Stimulated activated CD4-positive, alpha-beta T cell treated with anti-CD3 and anti-CD28 coated beads, Interleukin-15, amount 100 ng/mL, for 1 hour (primary cell): ENCODE data around the gene GSK3A.

Source experiments
- DNase-seq, 2 donors: peaks; one replicate each; pipeline ENCODE4 v3.0.0-alpha.2; 2020; ENCODE audit warnings: low read depth in 1 of 2, low spot score in 1 of 2

GSK3A gene

DNA sequence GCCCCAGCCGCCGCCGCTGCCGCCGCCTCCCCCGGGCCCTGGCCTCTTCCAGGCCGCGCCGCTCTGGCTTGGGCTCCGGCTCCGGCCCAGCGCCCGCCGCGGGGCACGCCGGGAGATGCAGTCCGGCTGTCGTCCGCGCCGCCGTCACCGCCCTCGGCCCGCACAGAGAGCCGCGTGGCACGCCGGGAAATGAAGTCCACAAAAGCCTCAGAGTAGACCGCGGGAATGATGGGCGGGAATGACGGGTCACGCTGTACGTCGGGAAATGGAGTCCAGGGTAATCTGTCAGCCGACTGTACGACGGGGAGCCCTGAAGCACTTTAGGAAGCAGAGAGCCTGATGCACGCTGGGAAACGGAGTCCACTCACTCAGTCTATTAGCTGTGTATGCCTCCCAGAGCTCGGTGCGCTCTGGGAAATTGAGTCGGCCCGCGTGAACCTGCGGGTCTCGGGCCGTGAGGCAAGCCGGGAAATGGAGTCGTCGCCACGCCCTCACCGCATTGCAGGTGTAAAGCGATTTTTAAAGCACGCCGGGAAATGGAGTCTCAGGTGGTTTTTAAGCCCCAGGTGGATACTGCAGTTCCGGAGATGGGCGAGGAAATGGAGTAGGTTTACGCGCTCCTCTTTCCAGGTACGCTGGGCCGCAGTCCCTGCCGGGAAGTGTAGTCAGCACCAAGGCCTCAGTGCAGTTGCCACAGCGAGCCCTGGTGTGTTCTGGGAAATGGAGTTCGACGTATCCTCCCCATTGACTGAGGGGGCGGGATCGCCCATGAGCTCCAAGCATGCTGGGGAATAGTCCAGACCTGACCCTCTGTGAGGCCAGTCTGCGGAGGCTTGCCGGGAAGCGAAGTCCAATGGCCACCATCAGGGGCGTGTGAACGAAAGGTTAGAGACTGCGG, at the start of gene GSK3A:
Gene GSK3A (minus strand): TSS at position 91 of the 898 bp plus-strand sequence. CDS start 137 bp downstream, outside the sequence.
- peak; percentile 90 for DNase-seq

DNA sequence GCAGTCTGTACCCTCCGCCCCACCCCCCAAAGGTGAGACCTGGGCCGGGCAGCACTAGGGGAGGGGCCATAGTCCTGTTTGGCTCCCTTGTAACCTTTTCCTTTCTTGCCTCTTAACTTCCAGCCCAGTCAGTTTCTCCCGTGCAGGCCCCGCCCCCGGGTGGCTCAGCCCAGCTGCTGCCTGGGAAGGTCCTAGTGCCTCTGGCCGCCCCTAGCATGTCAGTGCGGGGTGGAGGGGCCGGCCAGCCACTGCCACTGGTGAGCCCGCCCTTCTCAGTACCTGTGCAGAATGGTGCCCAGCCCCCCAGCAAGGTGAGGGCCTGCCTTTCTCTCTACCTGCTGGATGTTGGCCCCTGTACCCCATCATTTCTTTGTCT, 49.0 kb upstream of the GSK3A start:
- DNase-seq, result no peak

DNA sequence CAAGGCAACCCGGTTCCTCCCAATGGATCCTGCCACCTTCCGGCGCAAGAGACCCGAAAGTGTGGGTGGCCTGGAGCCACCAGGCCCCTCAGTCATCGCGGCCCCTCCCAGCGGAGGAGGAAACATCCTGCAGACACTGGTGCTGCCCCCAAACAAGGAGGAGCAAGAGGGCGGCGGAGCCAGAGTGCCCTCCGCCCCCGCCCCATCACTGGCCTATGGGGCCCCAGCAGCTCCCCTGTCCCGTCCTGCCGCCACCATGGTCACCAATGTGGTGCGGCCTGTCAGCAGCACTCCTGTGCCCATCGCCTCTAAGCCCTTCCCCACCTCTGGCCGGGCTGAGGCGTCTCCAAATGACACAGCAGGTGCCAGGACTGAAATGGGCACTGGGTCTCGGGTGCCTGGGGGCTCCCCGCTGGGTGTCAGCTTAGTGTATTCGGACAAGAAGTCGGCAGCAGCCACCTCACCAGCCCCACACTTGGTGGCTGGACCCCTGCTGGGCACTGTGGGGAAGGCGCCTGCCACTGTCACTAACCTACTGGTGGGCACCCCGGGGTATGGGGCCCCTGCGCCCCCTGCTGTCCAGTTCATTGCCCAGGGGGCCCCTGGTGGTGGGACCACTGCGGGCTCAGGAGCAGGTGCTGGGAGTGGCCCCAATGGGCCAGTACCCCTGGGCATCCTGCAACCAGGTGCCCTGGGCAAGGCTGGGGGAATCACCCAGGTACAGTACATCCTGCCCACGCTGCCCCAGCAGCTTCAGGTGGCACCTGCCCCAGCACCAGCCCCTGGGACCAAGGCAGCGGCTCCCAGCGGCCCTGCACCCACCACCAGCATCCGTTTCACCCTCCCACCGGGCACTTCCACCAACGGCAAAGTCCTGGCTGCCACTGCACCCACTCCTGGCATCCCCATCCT, 48.4 kb upstream of the GSK3A start:
- DNase-seq, result peak; percentile 43 to 49

DNA sequence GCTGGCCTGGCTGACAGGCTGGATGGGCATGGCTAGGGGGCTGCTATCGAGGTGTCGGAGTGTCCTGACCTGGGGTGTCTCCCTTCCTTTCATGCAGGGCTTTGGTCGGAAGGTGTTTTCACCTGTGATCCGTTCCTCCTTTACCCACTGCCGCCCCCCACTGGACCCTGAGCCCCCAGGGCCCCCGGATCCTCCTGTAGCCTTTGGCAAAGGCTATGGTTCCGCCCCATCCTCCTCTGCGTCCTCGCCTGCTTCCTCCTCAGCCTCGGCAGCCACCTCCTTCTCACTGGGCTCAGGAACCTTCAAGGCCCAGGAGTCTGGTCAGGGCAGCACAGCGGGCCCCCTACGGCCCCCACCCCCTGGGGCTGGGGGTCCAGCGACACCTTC, 47.7 kb upstream of the GSK3A start:
- DNase-seq, result no peak

DNA sequence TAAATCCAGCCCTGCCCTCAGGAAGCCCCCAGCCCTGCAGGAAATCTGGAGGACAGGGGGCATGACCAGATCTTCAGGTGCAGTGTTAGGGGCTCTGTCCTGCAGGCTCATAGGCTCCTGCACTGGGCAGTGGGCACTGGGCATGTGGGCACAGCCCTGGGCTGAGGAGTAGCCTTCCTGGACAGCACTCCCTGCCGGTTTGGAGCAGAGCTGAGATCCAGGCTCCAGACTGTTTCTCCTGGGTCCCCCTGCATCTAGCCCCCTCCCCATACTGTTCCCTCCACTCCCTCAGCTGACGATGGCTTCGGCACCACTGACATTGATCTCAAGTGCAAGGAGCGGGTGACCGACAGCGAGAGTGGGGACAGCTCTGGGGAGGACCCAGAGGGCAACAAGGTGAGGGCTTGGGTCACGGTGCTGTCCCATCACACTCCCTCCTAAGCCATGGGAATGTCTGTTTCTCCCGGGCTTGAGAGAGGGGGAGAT, 47.2 kb upstream of the GSK3A start:
- DNase-seq, result no peak

DNA sequence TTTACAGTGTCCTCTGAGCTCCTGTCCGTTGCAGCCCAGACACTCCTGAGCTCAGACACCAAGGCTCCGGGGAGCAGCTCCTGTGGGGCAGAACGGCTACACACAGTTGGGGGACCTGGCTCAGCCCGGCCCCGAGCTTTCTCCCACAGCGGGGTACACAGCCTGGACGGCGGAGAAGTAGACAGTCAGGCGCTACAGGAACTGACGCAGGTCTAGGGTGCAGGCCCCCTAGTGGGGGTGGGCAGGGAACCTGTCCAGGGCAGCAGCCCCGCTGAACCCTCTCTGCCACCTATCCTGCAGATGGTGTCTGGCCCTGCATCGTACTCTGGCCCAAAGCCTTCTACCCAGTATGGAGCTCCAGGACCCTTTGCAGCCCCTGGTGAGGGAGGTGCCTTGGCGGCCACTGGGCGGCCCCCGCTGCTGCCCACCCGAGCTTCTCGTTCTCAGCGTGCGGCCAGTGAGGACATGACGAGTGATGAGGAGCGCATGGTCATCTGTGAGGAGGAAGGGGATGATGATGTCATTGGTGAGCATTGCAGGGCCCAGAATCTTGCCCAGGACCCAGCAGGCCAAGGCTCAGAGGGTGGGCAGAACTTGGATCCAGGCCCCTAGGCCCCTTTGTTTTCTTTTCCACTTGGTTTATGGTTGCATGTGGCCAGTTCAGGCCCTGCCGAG, 46.6 kb upstream of the GSK3A start:
- DNase-seq, result no peak

DNA sequence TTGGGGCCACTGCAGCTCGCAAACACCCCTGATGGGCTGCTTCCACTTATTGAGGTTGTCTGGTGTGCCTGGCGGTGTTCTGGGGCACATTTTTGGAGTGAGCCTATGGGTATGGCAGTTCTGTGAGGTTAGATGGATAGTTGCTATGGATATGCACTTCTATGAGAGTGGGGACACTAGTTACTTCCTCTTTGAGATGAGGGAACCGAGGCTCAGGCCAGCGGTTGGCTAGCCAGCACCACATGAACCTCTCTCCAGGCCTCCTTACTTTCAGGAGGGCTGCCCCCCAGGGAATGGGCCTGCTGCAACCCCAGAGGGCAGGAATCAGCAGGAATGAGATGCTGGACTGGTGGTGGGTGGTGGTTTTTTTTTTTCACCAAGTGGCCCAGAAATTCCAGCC, 46.0 kb upstream of the GSK3A start:
- DNase-seq, result no peak

DNA sequence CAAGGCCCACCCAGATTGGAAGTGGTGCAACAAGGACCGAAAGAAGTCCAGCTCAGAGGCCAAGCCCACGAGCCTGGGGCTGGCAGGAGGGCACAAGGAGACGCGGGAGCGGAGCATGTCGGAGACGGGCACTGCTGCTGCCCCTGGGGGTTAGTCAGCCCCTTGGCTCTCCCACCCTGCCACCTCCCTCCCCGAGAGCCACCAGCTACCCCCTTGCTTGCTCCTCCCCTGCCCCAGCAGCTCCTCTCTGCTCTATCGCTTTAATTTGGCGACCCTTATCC, 45.4 kb upstream of the GSK3A start:
- DNase-seq, result no peak

DNA sequence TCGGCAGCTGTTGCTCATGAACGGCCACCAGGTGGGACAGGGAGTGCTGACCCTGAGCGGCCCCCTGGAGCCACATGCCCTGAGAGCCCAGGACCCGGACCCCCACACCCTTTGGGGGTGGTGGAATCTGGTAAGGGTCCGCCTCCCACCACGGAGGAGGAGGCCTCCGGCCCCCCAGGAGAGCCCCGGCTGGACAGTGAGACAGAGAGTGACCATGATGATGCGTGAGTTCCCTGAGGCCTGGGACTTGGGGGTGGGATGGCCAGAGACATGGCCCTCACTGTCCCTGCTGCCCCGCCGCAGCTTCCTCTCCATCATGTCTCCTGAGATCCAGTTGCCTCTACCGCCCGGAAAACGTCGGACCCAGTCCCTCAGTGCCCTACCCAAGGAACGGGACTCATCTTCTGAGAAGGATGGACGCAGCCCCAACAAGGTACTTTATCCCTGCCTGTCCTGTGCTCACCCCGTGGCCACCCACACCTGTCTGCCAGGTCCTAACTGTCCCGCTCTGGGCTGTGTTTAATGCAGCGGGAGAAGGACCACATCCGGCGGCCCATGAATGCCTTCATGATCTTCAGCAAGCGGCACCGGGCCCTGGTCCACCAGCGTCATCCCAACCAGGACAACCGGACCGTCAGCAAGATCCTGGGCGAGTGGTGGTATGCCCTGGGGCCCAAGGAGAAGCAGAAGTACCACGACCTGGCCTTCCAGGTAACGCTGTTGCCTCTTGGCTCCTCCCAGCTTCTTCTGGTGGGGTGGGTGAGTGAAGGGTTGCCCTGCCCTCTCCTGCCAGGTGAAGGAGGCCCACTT, 44.8 kb upstream of the GSK3A start:
- DNase-seq, result no peak

DNA sequence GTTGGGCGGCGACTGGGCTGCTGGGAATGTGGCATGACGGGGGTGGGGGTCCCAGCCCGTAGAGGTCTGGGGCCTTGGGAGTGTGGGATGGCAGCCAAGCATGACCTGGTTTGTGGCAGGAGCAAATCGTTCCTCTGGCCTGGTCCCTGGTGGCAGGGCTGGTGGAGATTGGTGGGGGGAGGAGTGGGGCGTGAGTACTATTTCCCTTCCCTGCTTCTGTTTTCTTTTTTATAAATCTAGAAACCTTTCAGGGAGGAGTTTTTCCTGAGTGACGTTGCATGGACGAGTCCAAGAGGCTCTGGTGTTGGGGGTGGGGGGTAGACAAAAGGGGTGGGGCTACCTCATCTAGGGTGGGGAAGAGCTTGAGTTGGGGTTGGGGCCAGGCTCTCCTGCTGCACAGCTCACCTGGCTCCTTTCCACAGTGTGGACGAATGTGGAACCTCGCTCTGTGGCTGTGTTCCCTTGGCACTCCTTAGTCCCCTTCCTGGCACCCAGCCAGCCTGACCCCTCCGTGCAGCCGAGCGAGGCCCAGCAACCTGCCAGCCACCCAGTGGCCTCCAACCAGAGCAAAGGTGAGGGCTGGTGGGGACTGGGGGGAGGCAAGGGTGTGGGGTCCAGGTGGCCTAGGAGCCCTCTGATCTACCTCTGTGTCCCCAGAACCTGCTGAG, 44.1 kb upstream of the GSK3A start:
- DNase-seq, result no peak

DNA sequence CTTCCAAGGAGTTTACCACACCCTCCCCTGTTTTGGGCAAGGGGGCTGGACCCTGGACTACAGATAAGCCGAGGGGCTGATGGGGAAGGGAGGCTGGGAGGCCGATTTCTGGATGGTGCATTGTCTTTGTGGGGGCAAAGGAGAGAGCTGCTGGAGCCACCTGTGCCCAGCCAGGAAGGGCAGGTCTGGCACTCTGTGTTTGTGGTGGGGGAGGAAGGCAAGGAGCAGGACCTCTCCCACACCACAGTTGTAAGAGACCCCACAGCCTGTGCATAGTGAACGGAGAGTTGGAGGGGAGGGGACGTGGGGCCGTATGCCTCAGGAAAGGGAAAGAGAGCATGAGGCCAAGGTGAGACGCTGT, 43.6 kb upstream of the GSK3A start:
- DNase-seq, result no peak

DNA sequence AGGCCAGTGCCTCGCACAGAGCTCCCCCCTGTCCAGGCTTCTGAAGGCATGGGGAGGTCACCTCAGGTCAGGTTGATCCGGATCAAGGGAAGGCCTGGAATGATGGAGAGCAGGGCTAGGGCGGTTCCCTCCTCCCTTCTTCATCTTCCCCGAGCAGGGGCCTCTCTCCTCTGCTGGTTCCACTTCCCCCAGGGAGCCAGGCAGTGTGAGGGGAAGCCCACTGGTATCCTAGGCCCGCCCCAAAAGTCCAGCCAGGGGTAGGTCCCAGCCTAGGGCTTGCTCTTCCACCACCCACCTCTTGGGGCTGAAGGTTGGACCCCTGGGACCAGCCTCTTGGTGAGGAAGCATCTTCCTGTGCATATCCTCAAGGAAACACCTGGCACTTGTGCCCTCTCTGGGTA, 43.1 kb upstream of the GSK3A start:
- no peak for DNase-seq

DNA sequence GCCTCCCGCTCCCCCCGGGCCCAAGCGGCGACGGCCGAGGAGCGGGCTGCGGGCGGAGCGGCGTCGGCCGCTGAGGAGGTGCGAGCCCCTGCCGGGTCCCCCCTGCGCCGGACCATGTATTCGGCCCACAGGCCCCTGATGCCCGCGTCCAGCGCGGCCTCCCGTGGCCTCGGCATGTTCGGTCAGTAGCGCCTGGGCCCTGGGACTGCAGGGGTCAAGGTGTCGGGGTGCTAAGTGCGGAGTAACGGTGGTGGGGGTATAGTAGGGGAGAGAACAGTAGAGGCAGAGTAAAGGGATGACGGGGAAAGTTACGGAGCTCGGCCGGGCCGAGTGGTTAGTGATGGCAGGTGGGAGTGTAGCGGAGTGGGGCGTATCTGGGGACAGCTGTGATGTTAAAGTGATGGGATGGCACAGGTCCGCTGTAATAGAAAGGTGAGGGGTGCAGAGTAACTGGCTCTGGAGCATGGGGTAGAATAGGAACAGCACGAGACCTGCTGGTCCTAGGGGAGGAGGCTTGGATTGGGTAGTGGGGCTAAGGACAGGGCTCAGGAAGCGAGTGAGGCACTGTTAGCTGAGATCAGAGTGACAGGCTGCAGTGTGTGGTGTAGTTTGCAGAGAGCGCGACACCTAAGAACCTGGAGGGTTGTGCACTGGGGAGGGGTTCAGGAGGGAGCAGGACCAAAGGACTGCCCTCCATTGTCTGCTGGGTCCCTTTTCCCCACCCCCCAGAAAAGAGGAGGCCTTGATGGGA, 42.4 kb upstream of the GSK3A start:
- no peak for DNase-seq

DNA sequence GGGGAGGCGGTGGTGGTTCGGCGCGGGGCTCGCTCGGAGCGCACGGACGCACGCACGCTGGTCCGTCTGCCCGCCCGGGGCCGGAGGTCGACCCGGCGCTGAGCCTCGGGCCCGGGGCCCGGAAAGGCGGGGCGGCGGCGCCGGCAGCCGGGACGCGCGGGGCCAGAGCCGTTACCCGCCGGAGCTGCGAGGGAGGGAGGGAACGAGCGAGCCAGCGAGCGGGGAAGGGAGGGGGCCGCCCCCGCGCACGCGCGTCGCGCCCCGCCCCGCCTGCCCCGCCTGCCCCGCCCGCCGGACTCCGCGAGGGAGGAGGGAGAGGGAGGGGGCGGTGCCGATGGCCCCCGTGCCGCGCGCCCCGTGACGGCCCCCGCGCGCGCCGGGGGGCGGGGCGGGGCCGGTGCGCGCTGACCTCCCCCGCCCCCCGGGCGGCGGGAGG, 41.7 kb upstream of the GSK3A start:
- peak; percentile 72 to 78 for DNase-seq

DNA sequence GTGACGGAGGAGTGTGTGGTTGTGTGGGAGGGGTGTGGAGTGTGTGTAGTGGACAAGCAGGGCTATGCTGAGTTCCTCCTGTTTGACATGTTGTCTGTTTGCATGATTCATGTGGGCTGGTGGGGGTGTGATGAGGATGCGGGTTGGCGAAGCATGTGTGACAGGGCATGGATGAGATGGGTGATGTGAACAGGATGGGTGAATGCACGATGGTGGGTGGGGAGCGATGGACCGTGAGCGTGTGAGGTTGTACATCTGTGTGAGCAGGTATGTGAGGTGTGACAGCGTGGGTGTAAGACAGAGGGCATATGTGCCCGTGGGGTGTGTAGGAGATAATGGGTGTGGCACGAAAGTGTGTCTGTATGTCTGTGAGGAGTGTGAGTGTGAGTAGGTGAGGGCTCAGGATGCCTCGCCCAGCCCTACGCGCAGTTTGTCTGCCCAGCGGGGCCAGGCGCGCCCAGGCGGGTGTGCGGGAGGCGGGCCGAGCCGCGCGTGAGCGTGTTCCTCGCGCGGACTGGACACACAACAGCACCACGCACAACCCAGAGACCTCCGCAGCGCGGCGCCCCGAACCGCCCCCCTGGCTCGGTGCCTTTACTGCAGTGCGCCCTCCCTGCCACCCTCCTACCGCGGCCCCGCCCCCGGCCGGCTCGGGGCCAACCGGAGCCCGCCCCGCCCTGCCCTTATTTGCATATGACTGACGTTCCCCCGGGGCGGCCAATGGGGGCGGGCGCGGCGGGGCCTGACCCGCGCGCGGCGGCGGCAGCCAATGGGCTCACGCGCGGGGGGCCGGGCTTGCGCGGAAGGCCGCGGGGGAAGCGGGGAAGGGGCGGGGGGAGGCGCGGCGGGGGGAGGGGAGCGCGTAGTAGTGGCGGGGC, 41.0 kb upstream of the GSK3A start:
- DNase-seq, result peak; percentile 95 to 96

DNA sequence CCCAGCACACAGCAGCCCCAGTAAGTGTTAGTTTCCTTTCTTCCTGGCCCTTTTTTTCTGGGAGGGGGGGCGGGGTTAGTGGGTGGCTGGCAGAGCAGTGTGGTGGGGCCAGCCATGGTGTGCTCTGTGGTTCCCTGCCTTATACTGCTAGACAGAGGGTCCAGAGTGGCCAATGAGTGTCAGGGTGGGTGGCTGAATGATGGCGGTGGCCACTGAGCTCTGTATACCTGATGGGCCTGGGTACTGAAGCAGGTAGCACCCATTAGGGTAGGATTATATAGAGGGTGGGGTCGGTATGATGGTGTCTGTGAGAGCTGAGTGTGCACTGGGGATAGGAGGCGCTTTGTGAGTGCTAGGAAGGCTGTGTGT, 40.4 kb upstream of the GSK3A start:
- DNase-seq, result no peak

DNA sequence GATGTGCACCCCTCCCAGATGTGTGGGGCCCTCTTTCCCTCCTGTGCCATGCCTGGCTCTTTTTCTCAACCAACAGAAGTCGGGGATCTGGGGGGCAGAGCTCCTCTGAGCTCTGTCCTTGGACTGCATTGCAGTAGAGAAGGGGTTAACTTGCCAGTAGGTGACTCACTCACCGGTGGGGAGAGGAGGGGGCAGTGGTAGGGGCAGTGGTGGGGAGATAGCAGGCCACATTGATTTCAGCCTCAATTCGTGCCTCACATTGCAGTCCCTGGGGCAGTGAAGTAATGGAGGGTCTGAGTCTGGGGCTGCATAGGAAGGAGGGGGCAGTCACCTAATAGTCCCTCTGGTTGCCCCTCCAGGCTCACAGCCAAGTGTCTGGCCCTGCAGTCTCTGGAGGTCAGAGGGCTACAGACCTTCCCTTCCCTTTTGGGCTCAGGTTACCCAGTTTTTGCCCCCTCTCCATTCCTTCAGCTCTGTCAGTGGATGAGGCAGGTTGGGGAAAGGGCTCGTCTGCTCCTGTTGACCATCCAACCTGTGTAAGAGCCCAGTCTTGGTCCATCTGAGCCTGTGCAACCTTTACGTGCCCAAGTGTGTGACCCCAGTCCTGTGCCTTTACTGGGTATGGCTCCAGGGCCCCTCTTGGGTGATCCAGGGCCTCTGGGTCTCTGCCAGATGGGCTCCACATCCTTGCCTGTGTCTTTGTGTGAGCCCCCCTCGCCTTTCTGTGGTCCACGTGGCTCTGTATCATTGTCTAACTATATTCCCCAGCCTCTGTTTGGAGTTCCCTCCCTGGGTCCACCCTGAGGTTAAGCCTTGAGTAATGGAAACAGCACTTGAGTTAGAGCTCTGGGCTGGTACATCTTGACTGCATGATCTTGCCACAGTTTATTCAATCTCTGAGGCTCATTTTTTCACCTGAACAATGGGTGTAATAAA, 39.7 kb upstream of the GSK3A start:
- DNase-seq, result no peak
